HG03457 (cell line): Measurements from ENCODE around the gene DYNC1I1.

Source experiments
- ATAC-seq: cut with Tn5 transposase; IDR thresholded peaks from one replicate; pipeline ENCODE4 v1.9.1; 2021; ENCODE audit warnings: moderate number of reproducible peaks; ENCODE audit not compliant: unreplicated experiment

The DYNC1I1 gene

GRCh38 chr7:95957510-95957909, 185.2 kb downstream of the DYNC1I1 start:
- ATAC-seq = no peak

- ATAC-seq = no peak
Measured at GRCh38 chr7:95960706-95961244, 188.4 kb downstream of the DYNC1I1 start.

- no peak for ATAC-seq
Measured at GRCh38 chr7:95963446-95963990, 191.2 kb downstream of the DYNC1I1 start.

GRCh38 chr7:95971716-95972115, 199.4 kb downstream of the DYNC1I1 start:
- no peak for ATAC-seq

GRCh38 chr7:95972523-95972922, 200.2 kb downstream of the DYNC1I1 start:
- ATAC-seq = no peak

- ATAC-seq = no peak
Measured at GRCh38 chr7:95974108-95974507, 201.8 kb downstream of the DYNC1I1 start.

GRCh38 chr7:95976369-95977060, 204.2 kb downstream of the DYNC1I1 start:
- ATAC-seq = no peak

GRCh38 chr7:95977994-95978393, 205.6 kb downstream of the DYNC1I1 start:
- ATAC-seq = no peak

GRCh38 chr7:95980167-95980566, 207.8 kb downstream of the DYNC1I1 start:
- ATAC-seq = no peak

- ATAC-seq = no peak
Measured at GRCh38 chr7:95980706-95981105, 208.4 kb downstream of the DYNC1I1 start.

GRCh38 chr7:95986178-95986764, 213.9 kb downstream of the DYNC1I1 start:
- ATAC-seq = no peak

GRCh38 chr7:95989301-95989700, 216.9 kb downstream of the DYNC1I1 start:
- no peak for ATAC-seq

- ATAC-seq = no peak
Measured at GRCh38 chr7:95993380-95993779, 221.0 kb downstream of the DYNC1I1 start.

- ATAC-seq = no peak
Measured at GRCh38 chr7:95996174-95996573, 223.8 kb downstream of the DYNC1I1 start.

GRCh38 chr7:95996886-95997285, 224.5 kb downstream of the DYNC1I1 start:
- ATAC-seq = no peak

- no peak for ATAC-seq
Measured at GRCh38 chr7:95997632-95998031, 225.3 kb downstream of the DYNC1I1 start.

GRCh38 chr7:95999481-95999880, 227.1 kb downstream of the DYNC1I1 start:
- ATAC-seq = no peak

- no peak for ATAC-seq
Measured at GRCh38 chr7:96004578-96004977, 232.2 kb downstream of the DYNC1I1 start.

GRCh38 chr7:96005271-96005670, 232.9 kb downstream of the DYNC1I1 start:
- ATAC-seq = no peak

GRCh38 chr7:96009148-96009547, 236.8 kb downstream of the DYNC1I1 start:
- ATAC-seq = no peak

GRCh38 chr7:96013836-96014235, 241.5 kb downstream of the DYNC1I1 start:
- ATAC-seq = no peak

- no peak for ATAC-seq
Measured at GRCh38 chr7:96014617-96015016, 242.3 kb downstream of the DYNC1I1 start.
